Measurements from ENCODE around the gene DGLUCY.
"Not testable (repeated sequence)": the region's sequence is repeated elsewhere in the genome, so short reads cannot be mapped to it uniquely, and the experiment has no call there.

Gene DGLUCY

GRCh38 chr14:91255026-91255695 lies 141.3 kb downstream of the DGLUCY start:
- DNase-seq (no peak), ATAC-seq (replicated peaks) (no peak)
- no peak overlapping the region for H3K27ac Mint-ChIP-seq
- H3K9me3 Mint-ChIP-seq, result no peaks in the 10 kb centered on the region
- H3K36me3 Mint-ChIP-seq, result no peaks in the 10 kb centered on the region
- no peaks in the 10 kb centered on the region for H3K27me3 Mint-ChIP-seq
- H3K4me1 Mint-ChIP-seq, result peaks cover 29 to 53% of the 10 kb centered on the region in 2 donors
- H3K4me3 Mint-ChIP-seq, result peak overlapping the region in 1 of 2 donors; percentile 6

GRCh38 chr14:91256661-91257060 lies 142.8 kb downstream of the DGLUCY start:
- ATAC-seq (replicated peaks) (no peak), DNase-seq (no peak)
- Mint-ChIP-seq H3K4me3 (no peak overlapping the region), H3K36me3 (no peaks in the 10 kb centered on the region), H3K27me3 (no peaks in the 10 kb centered on the region), H3K9me3 (no peaks in the 10 kb centered on the region), H3K27ac (no peak overlapping the region), H3K4me1 (peaks cover 22 to 40% of the 10 kb centered on the region in 2 donors)

- H3K36me3 Mint-ChIP-seq, result no peaks in the 10 kb centered on the region
- H3K27me3 Mint-ChIP-seq, result no peaks in the 10 kb centered on the region
- DNase-seq, result no peak
- no peak overlapping the region for H3K4me3 Mint-ChIP-seq
- no peak overlapping the region for H3K27ac Mint-ChIP-seq
- peak; percentile 31 to 42 for ATAC-seq (replicated peaks)
- no peaks in the 10 kb centered on the region for H3K9me3 Mint-ChIP-seq
- peaks cover 17 to 32% of the 10 kb centered on the region in 2 donors for H3K4me1 Mint-ChIP-seq
Observed at GRCh38 chr14:91257328-91258010, 143.6 kb downstream of the DGLUCY start.

- Mint-ChIP-seq H3K27me3 (peaks cover 2 to 3% of the 10 kb centered on the region in 2 donors), H3K27ac (no peak overlapping the region), H3K9me3 (no peaks in the 10 kb centered on the region), H3K4me3 (no peak overlapping the region), H3K4me1 (peaks cover 15 to 27% of the 10 kb centered on the region in 2 donors), H3K36me3 (no peaks in the 10 kb centered on the region)
- ATAC-seq (replicated peaks) (peak; percentile 24 to 30), DNase-seq (no peak)
Observed at GRCh38 chr14:91258011-91258618, 144.2 kb downstream of the DGLUCY start.

GRCh38 chr14:91258876-91259275 lies 145.0 kb downstream of the DGLUCY start:
- H3K4me1 Mint-ChIP-seq, result peaks cover 15 to 29% of the 10 kb centered on the region in 2 donors
- H3K9me3 Mint-ChIP-seq, result no peaks in the 10 kb centered on the region
- ATAC-seq (replicated peaks) (no peak), DNase-seq (no peak)
- H3K27me3 Mint-ChIP-seq, result peaks cover 10% of the 10 kb centered on the region in 2 donors
- no peak overlapping the region for H3K4me3 Mint-ChIP-seq
- H3K27ac Mint-ChIP-seq, result no peak overlapping the region
- no peaks in the 10 kb centered on the region for H3K36me3 Mint-ChIP-seq

- H3K4me3 Mint-ChIP-seq, result no peak overlapping the region
- no peak for DNase-seq
- peaks cover 0 to 3% of the 10 kb centered on the region in 2 donors for H3K36me3 Mint-ChIP-seq
- peaks cover 20 to 35% of the 10 kb centered on the region in 2 donors for H3K4me1 Mint-ChIP-seq
- no peaks in the 10 kb centered on the region for H3K9me3 Mint-ChIP-seq
- peak in 1 of 2 donors; percentile 23 for ATAC-seq (replicated peaks)
- H3K27me3 Mint-ChIP-seq, result peaks cover 13 to 23% of the 10 kb centered on the region in 2 donors
- no peak overlapping the region for H3K27ac Mint-ChIP-seq
Observed at GRCh38 chr14:91261115-91261514, 147.2 kb downstream of the DGLUCY start.

- Mint-ChIP-seq H3K27ac (no peak overlapping the region), H3K36me3 (peaks cover 0 to 3% of the 10 kb centered on the region in 2 donors)
Observed at GRCh38 chr14:91261986-91262549, 148.2 kb downstream of the DGLUCY start.

GRCh38 chr14:91263329-91263728 lies 149.5 kb downstream of the DGLUCY start:
- Mint-ChIP-seq H3K27me3 (peaks cover 13 to 23% of the 10 kb centered on the region in 2 donors), H3K9me3 (no peaks in the 10 kb centered on the region), H3K4me3 (peak overlapping the region in 1 of 2 donors; percentile 63), H3K27ac (peak overlapping the region; percentile 20), H3K36me3 (peaks cover 11 to 14% of the 10 kb centered on the region in 2 donors), H3K4me1 (peaks cover 19 to 21% of the 10 kb centered on the region in 2 donors)
- DNase-seq (no peak), ATAC-seq (replicated peaks) (no peak)

More at GRCh38 chr14:91261986-91262549, 148.2 kb downstream of the DGLUCY start:
- Mint-ChIP-seq H3K4me1 (peaks cover 18 to 33% of the 10 kb centered on the region in 2 donors), H3K4me3 (no peak overlapping the region), H3K9me3 (no peaks in the 10 kb centered on the region), H3K27me3 (peaks cover 13 to 23% of the 10 kb centered on the region in 2 donors)
- ATAC-seq (replicated peaks), result no peak
- DNase-seq, result no peak

- peaks cover 13 to 23% of the 10 kb centered on the region in 2 donors for H3K27me3 Mint-ChIP-seq
- DNase-seq (no peak), ATAC-seq (replicated peaks) (peak; percentile 68 to 69)
- H3K4me3 Mint-ChIP-seq, result peak overlapping the region; percentile 70 to 75
- no peaks in the 10 kb centered on the region for H3K9me3 Mint-ChIP-seq
- H3K36me3 Mint-ChIP-seq, result peaks cover 19 to 23% of the 10 kb centered on the region in 2 donors
- peak overlapping the region; percentile 81 for H3K27ac Mint-ChIP-seq
- H3K4me1 Mint-ChIP-seq, result peaks cover 22 to 26% of the 10 kb centered on the region in 2 donors
Observed at GRCh38 chr14:91264151-91265150, 150.6 kb downstream of the DGLUCY start.

GRCh38 chr14:91265404-91265803 lies 151.5 kb downstream of the DGLUCY start:
- peak overlapping the region; percentile 88 for H3K27ac Mint-ChIP-seq
- peaks cover 24 to 32% of the 10 kb centered on the region in 2 donors for H3K36me3 Mint-ChIP-seq
- ATAC-seq (replicated peaks), result no peak
- H3K4me1 Mint-ChIP-seq, result peaks cover 22 to 26% of the 10 kb centered on the region in 2 donors
- H3K4me3 Mint-ChIP-seq, result peak overlapping the region in 1 of 2 donors; percentile 69
- no peak for DNase-seq
- peaks cover 13 to 23% of the 10 kb centered on the region in 2 donors for H3K27me3 Mint-ChIP-seq
- no peaks in the 10 kb centered on the region for H3K9me3 Mint-ChIP-seq

- not testable (repeated sequence) for H3K27ac Mint-ChIP-seq; DNase-seq; ATAC-seq (replicated peaks); H3K9me3 Mint-ChIP-seq; H3K4me3 Mint-ChIP-seq
- Mint-ChIP-seq H3K36me3 (peaks cover 27 to 35% of the 10 kb centered on the region in 2 donors), H3K4me1 (peaks cover 21 to 26% of the 10 kb centered on the region in 2 donors), H3K27me3 (peaks cover 13 to 23% of the 10 kb centered on the region in 2 donors)
Observed at GRCh38 chr14:91266276-91266675, 152.4 kb downstream of the DGLUCY start.

- Mint-ChIP-seq H3K27ac (peak overlapping the region; percentile 61), H3K4me3 (no peak overlapping the region), H3K36me3 (peaks cover 35 to 45% of the 10 kb centered on the region in 2 donors), H3K9me3 (no peaks in the 10 kb centered on the region), H3K4me1 (peaks cover 20 to 26% of the 10 kb centered on the region in 2 donors), H3K27me3 (peaks cover 12 to 22% of the 10 kb centered on the region in 2 donors)
- ATAC-seq (replicated peaks), result no peak
- DNase-seq, result no peak
Observed at GRCh38 chr14:91267965-91268437, 154.1 kb downstream of the DGLUCY start.

Data from stimulated activated naive B cell treated with anti-CD40 and anti-IgM and Interleukin-4, amounts not matched to agents 10 μg/mL and 1 μg/mL and 100 μg/mL, for 72 hours (primary cell).